ENCODE results near the gene NWD2. TPM values are rescaled to one million over a fixed set of nuclear protein-coding genes. Genes with fewer than 3 reads are reported as not detected.

The NWD2 gene
- total and polyA plus RNA-seq, 12 donors, result under 0.01 to 0.91 (median 0.04) TPM; not detected in 4

- Histone ChIP-seq H3K4me3 (no peak overlapping the region), H3K4me1 (replicated peaks in 1 of 2) (no peaks in the 10 kb centered on the region), H3K9me3 (replicated peaks in 1 of 3) (no peaks in the 10 kb centered on the region), H3K27me3 (no peaks in the 10 kb centered on the region), H3K36me3 (replicated peaks in 1 of 2) (no peaks in the 10 kb centered on the region), H3K27ac (no peak overlapping the region)
- TF ChIP-seq POLR2A (IDR thresholded peaks at IDR 0.05), result no peak
- TF ChIP-seq, protein P1, sequence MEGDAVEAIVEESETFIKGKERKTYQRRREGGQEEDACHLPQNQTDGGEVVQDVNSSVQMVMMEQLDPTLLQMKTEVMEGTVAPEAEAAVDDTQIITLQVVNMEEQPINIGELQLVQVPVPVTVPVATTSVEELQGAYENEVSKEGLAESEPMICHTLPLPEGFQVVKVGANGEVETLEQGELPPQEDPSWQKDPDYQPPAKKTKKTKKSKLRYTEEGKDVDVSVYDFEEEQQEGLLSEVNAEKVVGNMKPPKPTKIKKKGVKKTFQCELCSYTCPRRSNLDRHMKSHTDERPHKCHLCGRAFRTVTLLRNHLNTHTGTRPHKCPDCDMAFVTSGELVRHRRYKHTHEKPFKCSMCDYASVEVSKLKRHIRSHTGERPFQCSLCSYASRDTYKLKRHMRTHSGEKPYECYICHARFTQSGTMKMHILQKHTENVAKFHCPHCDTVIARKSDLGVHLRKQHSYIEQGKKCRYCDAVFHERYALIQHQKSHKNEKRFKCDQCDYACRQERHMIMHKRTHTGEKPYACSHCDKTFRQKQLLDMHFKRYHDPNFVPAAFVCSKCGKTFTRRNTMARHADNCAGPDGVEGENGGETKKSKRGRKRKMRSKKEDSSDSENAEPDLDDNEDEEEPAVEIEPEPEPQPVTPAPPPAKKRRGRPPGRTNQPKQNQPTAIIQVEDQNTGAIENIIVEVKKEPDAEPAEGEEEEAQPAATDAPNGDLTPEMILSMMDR (IDR thresholded peaks at IDR 0.05), result no peak
- no peak for DNase-seq
- whole genome bisulfite sequencing, 4 donors, result 41 to 62% (median 48%) methylated on average over 1 of the region's 1 CpG
- intact Hi-C loops (cut with DNase I), result no loop called here
These were observed 82.3 kb downstream of the NWD2 start for GRCh38 chr4:37326852-37327251.

- H3K4me1 ChIP-seq (replicated peaks in 1 of 2), result no peaks in the 10 kb centered on the region
- H3K4me3 ChIP-seq, result no peak overlapping the region
- intact Hi-C loops (cut with DNase I), result no loop called here
- TF ChIP-seq, protein P1 (IDR thresholded peaks at IDR 0.05), result no peak
- no peak for TF ChIP-seq POLR2A (IDR thresholded peaks at IDR 0.05)
- H3K27ac ChIP-seq, result no peak overlapping the region
- H3K9me3 ChIP-seq (replicated peaks in 1 of 3), result no peaks in the 10 kb centered on the region
- H3K36me3 ChIP-seq (replicated peaks in 1 of 2), result no peaks in the 10 kb centered on the region
- no peaks in the 10 kb centered on the region for H3K27me3 ChIP-seq
- no peak for DNase-seq
These were observed 94.4 kb downstream of the NWD2 start for GRCh38 chr4:37338972-37339371.

DNA sequence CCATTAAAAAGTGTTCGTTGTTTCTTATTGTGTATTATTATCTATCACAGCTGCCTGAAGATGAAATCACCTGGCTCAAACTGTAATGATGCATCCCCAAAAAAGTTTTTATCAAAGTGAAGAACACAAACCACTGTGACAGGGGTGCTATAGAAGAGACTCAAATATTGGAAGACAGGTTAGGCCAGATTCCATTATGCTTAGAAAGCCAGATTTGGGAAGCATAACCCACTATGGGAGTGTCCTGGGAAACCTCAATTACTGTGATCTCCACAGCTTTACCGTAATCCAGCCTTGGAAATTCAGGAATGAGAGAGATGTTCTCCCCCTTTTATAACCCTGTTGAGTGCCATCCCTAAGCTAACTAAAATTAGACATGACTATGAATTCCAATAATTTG lies 114.2 kb downstream of the NWD2 start:
- no peak overlapping the region for H3K4me3 ChIP-seq
- H3K36me3 ChIP-seq (replicated peaks in 1 of 2), result no peaks in the 10 kb centered on the region
- 82 to 90% (median 85%) methylated on average over 2 of the region's 2 CpGs for WGBS, 4 donors
- H3K4me1 ChIP-seq (replicated peaks in 1 of 2), result no peaks in the 10 kb centered on the region
- DNase-seq, result no peak
- no peak overlapping the region for H3K27ac ChIP-seq
- no peaks in the 10 kb centered on the region for H3K27me3 ChIP-seq
- no peaks in the 10 kb centered on the region for H3K9me3 ChIP-seq (replicated peaks in 1 of 3)
- no peak for TF ChIP-seq POLR2A (IDR thresholded peaks at IDR 0.05)
- TF ChIP-seq, protein P1 (IDR thresholded peaks at IDR 0.05), result no peak
- intact Hi-C loops (cut with DNase I), result no loop called here

- intact Hi-C loops (cut with DNase I), result no loop called here
- Histone ChIP-seq H3K36me3 (replicated peaks in 1 of 2) (no peaks in the 10 kb centered on the region), H3K4me1 (replicated peaks in 1 of 2) (no peaks in the 10 kb centered on the region), H3K4me3 (no peak overlapping the region), H3K27ac (no peak overlapping the region), H3K27me3 (no peaks in the 10 kb centered on the region), H3K9me3 (replicated peaks in 1 of 3) (no peaks in the 10 kb centered on the region)
- TF ChIP-seq, protein P1 (IDR thresholded peaks at IDR 0.05), result no peak
- no peak for TF ChIP-seq POLR2A (IDR thresholded peaks at IDR 0.05)
- 38 to 55% (median 45%) methylated on average over 4 of the region's 4 CpGs for WGBS, 4 donors
- DNase-seq, result no peak
These were observed 114.7 kb downstream of the NWD2 start for GRCh38 chr4:37359261-37359660.

Measured in adrenal gland (tissue), 12 donors.